ENCODE results near the gene DISP2. TPM values are rescaled to one million over a fixed set of nuclear protein-coding genes. Genes with fewer than 3 reads are reported as not detected.

Gene DISP2
- total RNA-seq, 2 experiments from 2014 or later, result 0.08 to 0.14 TPM

- H3K9me3 Mint-ChIP-seq, result no peaks in the 10 kb centered on the region
- no peaks in the 10 kb centered on the region for H3K27me3 Mint-ChIP-seq
- peaks cover 15% of the 10 kb centered on the region for H3K4me1 Mint-ChIP-seq
- no peak overlapping the region for H3K27ac Mint-ChIP-seq
- peaks cover 10% of the 10 kb centered on the region for H3K36me3 Mint-ChIP-seq
- H3K4me3 Mint-ChIP-seq, result no peak overlapping the region
- DNase-seq, result no peak
Measured at GRCh38 chr15:40379374-40379773, 21.4 kb downstream of the DISP2 start.

- no peaks in the 10 kb centered on the region for H3K9me3 Mint-ChIP-seq
- peaks cover 11% of the 10 kb centered on the region for H3K36me3 Mint-ChIP-seq
- H3K27me3 Mint-ChIP-seq, result no peaks in the 10 kb centered on the region
- H3K4me1 Mint-ChIP-seq, result peaks cover 18% of the 10 kb centered on the region
- H3K4me3 Mint-ChIP-seq, result no peak overlapping the region
- DNase-seq, result no peak
- no peak overlapping the region for H3K27ac Mint-ChIP-seq
Measured at GRCh38 chr15:40379853-40380252, 21.8 kb downstream of the DISP2 start.

DNA sequence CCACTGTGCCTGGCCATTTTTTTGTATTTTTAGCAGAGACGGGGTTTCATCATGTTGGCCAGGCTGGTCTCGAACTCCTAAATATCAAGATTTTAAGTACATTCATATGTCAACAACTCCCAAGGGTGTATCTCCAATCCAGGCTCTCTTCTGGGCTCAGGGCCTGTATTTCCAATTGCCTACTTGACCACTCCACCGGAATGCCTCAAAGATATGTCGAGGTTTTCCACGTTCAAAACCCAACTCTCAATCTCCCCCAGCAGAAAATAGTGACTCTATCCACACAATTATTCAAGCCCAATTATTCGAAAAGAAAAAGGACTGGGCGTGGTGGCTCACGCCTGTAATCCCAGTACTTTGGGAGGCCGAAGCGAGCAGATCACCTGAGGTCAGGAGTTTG, 22.6 kb downstream of the DISP2 start:
- peaks cover 24% of the 10 kb centered on the region for H3K4me1 Mint-ChIP-seq
- no peak for DNase-seq
- no peaks in the 10 kb centered on the region for H3K9me3 Mint-ChIP-seq
- H3K27me3 Mint-ChIP-seq, result no peaks in the 10 kb centered on the region
- H3K36me3 Mint-ChIP-seq, result peaks cover 11% of the 10 kb centered on the region
- no peak overlapping the region for H3K4me3 Mint-ChIP-seq
- H3K27ac Mint-ChIP-seq, result no peak overlapping the region

DNA sequence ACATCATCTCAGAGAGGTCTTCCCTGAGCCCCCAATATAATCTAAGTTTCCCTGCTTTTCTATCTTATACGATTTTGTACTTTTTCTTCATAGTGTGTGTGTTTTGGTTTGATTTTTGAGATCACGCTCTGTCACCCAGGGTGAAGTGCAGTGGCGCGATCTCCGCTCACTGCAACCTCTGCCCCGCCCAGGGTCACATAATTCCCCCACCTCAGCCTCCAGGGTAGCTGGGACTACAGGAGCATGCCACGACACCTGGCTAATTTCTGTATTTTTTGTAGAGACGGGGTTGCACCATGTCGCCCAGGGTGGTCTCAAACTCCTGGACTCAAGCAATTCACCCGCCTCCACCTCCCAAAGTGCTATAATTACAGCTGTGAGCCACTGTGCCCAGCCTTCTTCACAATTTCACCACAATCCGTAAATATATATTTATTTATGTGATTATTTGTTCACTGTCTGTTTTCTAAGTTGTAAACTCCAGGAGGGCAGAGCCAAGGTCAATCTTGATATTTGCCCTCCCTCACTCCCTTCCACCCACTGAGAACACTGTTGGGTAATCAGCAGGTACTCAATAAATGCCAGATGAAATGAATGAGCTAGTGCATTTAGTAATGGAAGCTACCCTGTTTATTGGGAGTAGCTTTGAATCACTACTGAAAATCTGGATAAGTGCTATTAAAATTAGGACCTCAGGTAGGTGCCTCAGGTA, 24.0 kb downstream of the DISP2 start:
- DNase-seq, result no peak
- H3K4me3 Mint-ChIP-seq, result no peak overlapping the region
- no peaks in the 10 kb centered on the region for H3K9me3 Mint-ChIP-seq
- H3K27me3 Mint-ChIP-seq, result no peaks in the 10 kb centered on the region
- peaks cover 18% of the 10 kb centered on the region for H3K36me3 Mint-ChIP-seq
- peaks cover 20% of the 10 kb centered on the region for H3K4me1 Mint-ChIP-seq
- no peak overlapping the region for H3K27ac Mint-ChIP-seq

DNA sequence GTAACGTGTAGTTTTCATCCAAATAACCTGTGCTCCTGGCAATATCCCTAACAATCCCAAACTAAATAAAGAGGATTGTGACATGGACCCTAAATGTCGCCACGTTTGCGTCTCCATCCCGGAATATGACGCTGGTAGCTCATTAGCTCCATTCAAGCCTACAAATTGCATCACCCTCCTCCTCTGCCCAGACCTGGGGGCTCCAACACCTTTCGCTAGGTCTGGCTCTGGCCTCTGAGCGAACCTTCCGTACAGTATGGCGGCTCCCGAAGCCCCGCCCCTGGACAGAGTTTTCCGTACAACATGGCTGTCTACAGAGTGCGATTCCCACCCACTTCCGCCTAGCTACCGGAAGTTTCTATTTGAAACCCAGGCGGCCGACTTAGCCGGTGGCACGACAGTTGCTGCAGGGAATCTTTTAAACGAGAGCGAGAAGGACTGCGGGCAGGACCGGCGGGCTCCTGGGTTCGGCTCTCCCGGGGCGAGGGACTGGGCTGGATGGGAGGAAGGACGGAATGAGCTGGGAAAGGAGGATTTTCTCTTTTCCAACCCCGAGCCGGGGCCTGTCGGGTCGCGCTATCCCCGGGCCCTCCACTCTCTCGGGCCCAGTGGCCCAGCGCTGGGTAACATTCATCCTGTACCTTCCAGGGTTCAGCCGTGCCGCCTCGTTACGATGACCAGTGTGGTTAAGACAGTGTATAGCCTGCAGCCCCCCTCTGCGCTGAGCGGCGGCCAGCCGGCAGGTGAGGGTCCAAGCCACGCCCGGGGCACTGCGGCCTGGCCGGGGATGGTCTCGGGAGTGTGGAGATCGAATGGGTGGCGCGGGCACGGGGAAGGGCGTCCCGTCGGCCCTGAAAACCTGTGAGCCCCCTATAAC, 24.8 kb downstream of the DISP2 start, which contains the start of gene KNSTRN:
Gene KNSTRN (plus strand): TSS at position 142 of the 877 bp plus-strand sequence. CDS start 115 bp downstream, at position 257.
- H3K27me3 Mint-ChIP-seq, result no peaks in the 10 kb centered on the region
- H3K4me3 Mint-ChIP-seq, result peak within 1 kb of the TSS; percentile 95

GRCh38 chr15:40386480-40386879, 28.5 kb downstream of the DISP2 start:
- Mint-ChIP-seq H3K27me3 (no peaks in the 10 kb centered on the region), H3K27ac (no peak overlapping the region), H3K36me3 (peaks cover 43% of the 10 kb centered on the region), H3K4me1 (peaks cover 20% of the 10 kb centered on the region), H3K4me3 (no peak overlapping the region), H3K9me3 (no peaks in the 10 kb centered on the region)
- DNase-seq, result no peak

More for the DNA sequence above, 24.8 kb downstream of the DISP2 start, which contains the start of gene KNSTRN:
- Mint-ChIP-seq H3K9me3 (no peaks in the 10 kb centered on the region), H3K27ac (peak within 1 kb of the TSS; percentile 88), H3K4me1 (peaks cover 20% of the 10 kb centered on the region), H3K36me3 (peaks cover 26% of the 10 kb centered on the region)
- peak; percentile 91 for DNase-seq

- Mint-ChIP-seq H3K4me3 (no peak overlapping the region), H3K27ac (no peak overlapping the region), H3K36me3 (peaks cover 44% of the 10 kb centered on the region), H3K4me1 (peaks cover 11% of the 10 kb centered on the region), H3K27me3 (no peaks in the 10 kb centered on the region), H3K9me3 (no peaks in the 10 kb centered on the region)
- DNase-seq, result no peak
Measured at GRCh38 chr15:40388941-40389823, 31.2 kb downstream of the DISP2 start.

DNA sequence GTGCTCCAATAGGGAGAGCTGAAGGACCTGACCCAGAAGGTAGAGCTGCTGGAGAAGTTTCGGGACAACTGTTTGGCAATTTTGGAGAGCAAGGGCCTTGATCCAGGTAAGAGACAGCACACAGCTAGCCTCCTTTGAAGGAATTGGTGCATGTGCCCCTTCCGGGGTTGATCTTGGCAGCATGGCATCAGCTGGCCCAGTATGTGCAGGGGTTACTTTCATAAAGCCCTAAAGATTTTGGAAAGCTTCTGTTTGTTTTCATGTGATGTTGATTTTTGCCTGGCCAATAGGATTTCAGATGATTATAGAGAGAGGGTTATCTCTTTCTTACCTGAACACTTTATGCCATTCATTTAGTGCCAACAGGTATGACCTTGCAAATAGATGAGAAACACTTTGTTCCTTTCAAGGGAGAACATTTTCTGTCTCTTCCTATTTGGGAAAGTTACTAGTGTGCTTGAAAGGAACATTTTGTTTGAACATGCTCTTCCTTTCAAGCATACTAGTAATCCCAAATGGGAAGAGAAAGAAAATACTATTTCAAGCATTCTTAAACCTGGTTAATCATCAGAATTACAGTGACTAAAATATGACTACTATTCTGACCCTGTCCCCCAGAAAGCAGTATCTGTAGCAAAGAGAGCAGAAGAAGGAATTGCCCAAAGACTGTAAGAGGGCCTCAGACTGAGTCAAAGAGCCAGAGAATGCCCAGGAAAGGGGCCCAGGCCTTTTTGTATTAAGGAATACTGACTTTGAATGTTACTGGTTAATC, 32.0 kb downstream of the DISP2 start:
- H3K27me3 Mint-ChIP-seq, result no peaks in the 10 kb centered on the region
- no peak overlapping the region for H3K4me3 Mint-ChIP-seq
- H3K9me3 Mint-ChIP-seq, result no peaks in the 10 kb centered on the region
- H3K27ac Mint-ChIP-seq, result no peak overlapping the region
- no peak for DNase-seq
- H3K4me1 Mint-ChIP-seq, result peaks cover 5% of the 10 kb centered on the region
- H3K36me3 Mint-ChIP-seq, result peaks cover 42% of the 10 kb centered on the region

- Mint-ChIP-seq H3K9me3 (no peaks in the 10 kb centered on the region), H3K27ac (peak overlapping the region; percentile 39), H3K4me3 (no peak overlapping the region), H3K4me1 (peaks cover 8% of the 10 kb centered on the region), H3K27me3 (no peaks in the 10 kb centered on the region), H3K36me3 (peaks cover 30% of the 10 kb centered on the region)
- no peak for DNase-seq
Measured at GRCh38 chr15:40392986-40393948, 35.2 kb downstream of the DISP2 start.

- peaks cover 18% of the 10 kb centered on the region for H3K4me1 Mint-ChIP-seq
- H3K27me3 Mint-ChIP-seq, result no peaks in the 10 kb centered on the region
- DNase-seq, result no peak
- peak overlapping the region; percentile 60 for H3K4me3 Mint-ChIP-seq
- H3K36me3 Mint-ChIP-seq, result peaks cover 12% of the 10 kb centered on the region
- H3K27ac Mint-ChIP-seq, result peak overlapping the region; percentile 70
- H3K9me3 Mint-ChIP-seq, result no peaks in the 10 kb centered on the region
Measured at GRCh38 chr15:40397688-40398412, 39.8 kb downstream of the DISP2 start.

DNA sequence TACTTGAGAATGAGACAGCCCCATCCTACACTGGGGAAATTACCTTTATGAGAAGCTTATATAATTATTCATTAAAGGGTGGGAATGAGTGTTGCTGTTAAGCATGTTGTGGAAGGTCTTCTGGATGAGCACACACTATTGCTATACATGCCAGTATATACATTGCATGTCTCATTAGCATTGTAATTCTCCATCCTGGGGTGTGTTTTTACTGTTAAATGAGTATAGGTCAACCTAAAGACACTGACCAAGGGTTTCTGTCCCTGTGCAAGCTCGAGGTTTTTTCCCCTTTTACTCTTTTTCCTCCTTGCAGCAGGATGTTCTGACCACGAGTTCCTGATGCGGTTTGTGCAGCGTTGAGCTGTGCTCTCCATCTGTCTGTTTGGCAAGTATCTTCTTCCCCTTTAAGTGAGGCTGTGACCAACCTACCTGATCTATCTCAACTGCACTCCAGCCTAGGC, 40.4 kb downstream of the DISP2 start:
- H3K27ac Mint-ChIP-seq, result peak overlapping the region; percentile 88
- DNase-seq, result no peak

DNA sequence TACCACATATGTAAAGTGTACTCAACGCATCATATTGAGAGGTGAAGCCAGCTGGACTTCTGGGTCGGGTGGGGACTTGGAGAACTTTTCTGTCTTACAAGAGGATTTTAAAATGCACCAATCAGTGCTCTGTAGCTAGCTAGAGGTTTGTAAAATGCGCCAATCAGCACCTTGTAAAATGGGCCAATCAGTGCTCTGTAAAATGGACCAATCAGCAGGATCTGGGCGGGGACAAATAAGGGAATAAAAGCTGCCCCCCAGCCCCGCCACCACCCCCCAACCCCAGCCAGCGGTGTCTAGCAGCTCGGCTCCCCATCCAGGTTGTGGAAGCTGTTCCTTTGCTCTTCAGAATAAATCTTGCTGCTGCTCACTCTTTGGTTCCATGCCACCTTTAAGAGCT, 41.4 kb downstream of the DISP2 start:
- Mint-ChIP-seq H3K9me3 (no peaks in the 10 kb centered on the region), H3K36me3 (peaks cover 6% of the 10 kb centered on the region), H3K4me3 (no peak overlapping the region), H3K27me3 (no peaks in the 10 kb centered on the region), H3K4me1 (peaks cover 24% of the 10 kb centered on the region), H3K27ac (no peak overlapping the region)
- DNase-seq, result no peak

More for the DNA sequence above, 40.4 kb downstream of the DISP2 start:
- H3K36me3 Mint-ChIP-seq, result peaks cover 9% of the 10 kb centered on the region
- H3K27me3 Mint-ChIP-seq, result no peaks in the 10 kb centered on the region
- H3K9me3 Mint-ChIP-seq, result no peaks in the 10 kb centered on the region
- H3K4me3 Mint-ChIP-seq, result peak overlapping the region; percentile 60
- peaks cover 19% of the 10 kb centered on the region for H3K4me1 Mint-ChIP-seq

Measured in activated naive CD8-positive, alpha-beta T cell treated with anti-CD3 and anti-CD28 coated beads for 36 hours (primary cell).